Choroid plexus epithelial cell (primary cell): ENCODE results near the gene GRIFIN.

Experiments used
- DNase-seq: peaks from one replicate; pipeline ENCODE4 v3.0.0-alpha.2; 2010; ENCODE audit warnings: low read depth
- H3K4me3 ChIP-seq: 2 replicates; pipeline ENCODE4 v1.5.1; 2011; ENCODE audit warnings: low read depth, mild to moderate bottlenecking, control low read depth, low read length, moderate library complexity
- TF ChIP-seq, protein P1 (sequence below): conservative IDR thresholded peaks from 2 replicates; pipeline ENCODE4 v1.5.1; 2011; ENCODE audit warnings: low read depth, mild to moderate bottlenecking, control low read depth, inconsistent platforms, low read length, moderate library complexity

Gene GRIFIN

DNA sequence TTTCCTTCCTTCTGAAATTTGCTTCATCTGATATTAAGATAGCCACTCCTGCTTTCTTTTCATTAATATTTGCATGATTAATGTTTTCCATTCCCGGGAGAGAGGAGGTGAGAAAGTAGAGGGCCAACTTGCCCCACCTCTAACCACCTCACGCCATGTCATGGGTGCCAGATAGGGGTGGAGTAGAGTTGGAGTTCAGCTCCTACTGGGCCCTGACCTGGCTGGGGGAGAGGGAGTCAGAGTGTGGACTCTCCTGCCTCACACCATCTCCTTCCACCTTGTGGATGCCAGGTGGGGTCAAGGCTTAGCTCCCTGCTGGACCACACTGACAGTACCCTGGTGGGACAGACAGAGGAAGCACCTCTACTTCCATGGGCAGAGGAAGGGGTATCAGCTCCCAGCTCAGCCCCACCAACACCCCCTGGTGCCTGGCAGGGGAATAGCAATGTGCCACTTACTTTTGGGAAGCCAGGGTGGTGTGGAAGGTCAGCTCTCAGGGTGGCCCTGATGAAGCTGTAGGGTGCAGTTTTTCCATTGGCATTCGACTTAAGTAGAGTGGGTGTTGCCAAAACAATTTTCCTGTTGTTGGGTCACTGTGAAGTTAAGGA, 44.8 kb downstream of the GRIFIN start:
- no peak for DNase-seq
- TF ChIP-seq, protein P1, sequence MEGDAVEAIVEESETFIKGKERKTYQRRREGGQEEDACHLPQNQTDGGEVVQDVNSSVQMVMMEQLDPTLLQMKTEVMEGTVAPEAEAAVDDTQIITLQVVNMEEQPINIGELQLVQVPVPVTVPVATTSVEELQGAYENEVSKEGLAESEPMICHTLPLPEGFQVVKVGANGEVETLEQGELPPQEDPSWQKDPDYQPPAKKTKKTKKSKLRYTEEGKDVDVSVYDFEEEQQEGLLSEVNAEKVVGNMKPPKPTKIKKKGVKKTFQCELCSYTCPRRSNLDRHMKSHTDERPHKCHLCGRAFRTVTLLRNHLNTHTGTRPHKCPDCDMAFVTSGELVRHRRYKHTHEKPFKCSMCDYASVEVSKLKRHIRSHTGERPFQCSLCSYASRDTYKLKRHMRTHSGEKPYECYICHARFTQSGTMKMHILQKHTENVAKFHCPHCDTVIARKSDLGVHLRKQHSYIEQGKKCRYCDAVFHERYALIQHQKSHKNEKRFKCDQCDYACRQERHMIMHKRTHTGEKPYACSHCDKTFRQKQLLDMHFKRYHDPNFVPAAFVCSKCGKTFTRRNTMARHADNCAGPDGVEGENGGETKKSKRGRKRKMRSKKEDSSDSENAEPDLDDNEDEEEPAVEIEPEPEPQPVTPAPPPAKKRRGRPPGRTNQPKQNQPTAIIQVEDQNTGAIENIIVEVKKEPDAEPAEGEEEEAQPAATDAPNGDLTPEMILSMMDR, result peak; percentile 65
- no peak overlapping the region for H3K4me3 ChIP-seq

DNA sequence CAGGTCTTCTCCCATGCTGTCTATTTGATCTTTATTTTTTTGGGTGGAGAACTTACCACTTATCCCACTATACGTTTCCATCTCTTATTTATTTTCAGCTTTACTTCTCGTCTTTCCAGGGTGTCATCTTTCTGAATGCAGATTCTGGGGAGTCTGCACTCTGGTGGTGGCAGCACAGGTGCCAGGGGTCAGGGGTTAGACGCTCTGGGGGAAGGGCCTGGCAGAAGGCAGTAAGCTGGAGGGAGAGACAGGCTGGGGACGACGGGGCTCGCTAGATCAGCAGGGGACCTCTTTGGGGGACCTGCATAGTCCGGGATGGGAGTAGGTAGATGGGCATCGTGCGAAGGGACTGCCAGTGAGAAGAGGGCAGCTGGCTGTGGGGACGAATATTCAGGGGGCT, 50.4 kb downstream of the GRIFIN start:
- H3K4me3 ChIP-seq, result no peak overlapping the region
- TF ChIP-seq, protein P1, result no peak
- no peak for DNase-seq
